Gastroesophageal sphincter (tissue), 3 donors: Measurements from ENCODE around the gene MICAL3.

Experiments
- POLR2A ChIP-seq, 2 donors: fragments of 450-650 bp; IDR thresholded peaks; one replicate each; pipeline ENCODE4 v1.6.1; 2017; ENCODE audit warnings: antibody characterized with exemption in 2 of 2, mild to moderate bottlenecking in 2 of 2, moderate library complexity in 1 of 2
- TF ChIP-seq, protein P1 (sequence below), 4 experiments: fragments of 200-600 bp in 2 of 4; fragments of 450-650 bp in 2 of 4; sonication (generic) in 1 of 4; IDR thresholded peaks; one replicate each; pipeline ENCODE4 v1.5.1; 2017 to 2019; ENCODE audit warnings: antibody characterized with exemption in 4 of 4, mild to moderate bottlenecking in 2 of 4, moderate library complexity in 2 of 4

GRCh38 chr22:17921871-17922821, 102.2 kb downstream of the MICAL3 start:
- TF ChIP-seq, protein P1, sequence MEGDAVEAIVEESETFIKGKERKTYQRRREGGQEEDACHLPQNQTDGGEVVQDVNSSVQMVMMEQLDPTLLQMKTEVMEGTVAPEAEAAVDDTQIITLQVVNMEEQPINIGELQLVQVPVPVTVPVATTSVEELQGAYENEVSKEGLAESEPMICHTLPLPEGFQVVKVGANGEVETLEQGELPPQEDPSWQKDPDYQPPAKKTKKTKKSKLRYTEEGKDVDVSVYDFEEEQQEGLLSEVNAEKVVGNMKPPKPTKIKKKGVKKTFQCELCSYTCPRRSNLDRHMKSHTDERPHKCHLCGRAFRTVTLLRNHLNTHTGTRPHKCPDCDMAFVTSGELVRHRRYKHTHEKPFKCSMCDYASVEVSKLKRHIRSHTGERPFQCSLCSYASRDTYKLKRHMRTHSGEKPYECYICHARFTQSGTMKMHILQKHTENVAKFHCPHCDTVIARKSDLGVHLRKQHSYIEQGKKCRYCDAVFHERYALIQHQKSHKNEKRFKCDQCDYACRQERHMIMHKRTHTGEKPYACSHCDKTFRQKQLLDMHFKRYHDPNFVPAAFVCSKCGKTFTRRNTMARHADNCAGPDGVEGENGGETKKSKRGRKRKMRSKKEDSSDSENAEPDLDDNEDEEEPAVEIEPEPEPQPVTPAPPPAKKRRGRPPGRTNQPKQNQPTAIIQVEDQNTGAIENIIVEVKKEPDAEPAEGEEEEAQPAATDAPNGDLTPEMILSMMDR (IDR thresholded peaks at IDR 0.05): no peak
- TF ChIP-seq POLR2A (IDR thresholded peaks at IDR 0.05): no peak
